Daoy (cell line): ENCODE data around the gene NOS1AP. TPM values are rescaled to one million over a fixed set of nuclear protein-coding genes. Genes with fewer than 3 reads are reported as not detected.

Experiments used
- DNase-seq: peaks from one replicate; pipeline ENCODE4 v3.0.0-alpha.2; 2015; ENCODE audit warnings: low read depth
- total RNA-seq: library from RNA; depleted of rRNA; stranded (reverse); fragments of >200 nt; shearing (Covaris generic); gene quantifications from 2 replicates; pipeline ENCODE4 v1.2.3, GENCODE V29; 2014

The NOS1AP gene
- total RNA-seq, 1 experiment from 2014 or later: 0.06 TPM

GRCh38 chr1:162384601-162385279, 315.2 kb downstream of the NOS1AP start:
- no peak for DNase-seq

DNA sequence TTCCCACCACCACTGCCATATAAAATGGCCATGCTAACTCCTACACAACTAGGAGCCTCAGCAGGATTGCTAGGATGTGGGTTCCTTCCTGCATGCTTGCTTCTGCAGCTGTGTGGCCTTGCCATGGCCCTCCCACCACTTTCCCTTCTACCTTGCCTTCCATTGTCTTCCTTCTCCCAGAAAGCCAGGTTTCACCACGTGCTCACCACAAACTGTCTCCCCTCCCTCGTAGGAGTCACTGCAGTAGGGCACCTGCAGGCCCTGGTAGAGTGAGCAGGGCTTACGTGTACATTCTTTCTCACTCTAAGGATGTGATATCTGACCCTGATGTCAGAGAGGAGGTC, 315.8 kb downstream of the NOS1AP start:
- DNase-seq: no peak

DNA sequence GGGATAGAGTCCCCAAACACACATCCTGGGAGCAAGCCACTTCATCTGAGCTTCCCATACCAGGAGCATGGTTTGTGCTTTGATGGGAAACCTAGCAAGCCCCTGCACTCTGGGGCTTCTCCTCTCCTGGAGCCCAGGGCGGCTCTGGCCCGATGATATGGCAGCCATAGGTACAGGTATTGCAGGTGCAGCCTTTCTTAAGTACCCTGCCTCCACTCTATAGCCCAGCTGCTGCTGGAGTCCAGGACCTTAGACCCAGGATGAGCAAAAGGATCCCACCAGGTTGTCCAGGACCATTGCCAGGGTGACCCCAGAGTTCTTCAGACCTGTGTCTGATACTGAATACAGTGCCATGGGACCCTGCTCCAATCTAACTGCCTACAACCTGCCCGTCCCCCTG, 316.2 kb downstream of the NOS1AP start:
- DNase-seq: no peak

- DNase-seq: no peak
Measured at GRCh38 chr1:162386292-162387225, 317.1 kb downstream of the NOS1AP start.

DNA sequence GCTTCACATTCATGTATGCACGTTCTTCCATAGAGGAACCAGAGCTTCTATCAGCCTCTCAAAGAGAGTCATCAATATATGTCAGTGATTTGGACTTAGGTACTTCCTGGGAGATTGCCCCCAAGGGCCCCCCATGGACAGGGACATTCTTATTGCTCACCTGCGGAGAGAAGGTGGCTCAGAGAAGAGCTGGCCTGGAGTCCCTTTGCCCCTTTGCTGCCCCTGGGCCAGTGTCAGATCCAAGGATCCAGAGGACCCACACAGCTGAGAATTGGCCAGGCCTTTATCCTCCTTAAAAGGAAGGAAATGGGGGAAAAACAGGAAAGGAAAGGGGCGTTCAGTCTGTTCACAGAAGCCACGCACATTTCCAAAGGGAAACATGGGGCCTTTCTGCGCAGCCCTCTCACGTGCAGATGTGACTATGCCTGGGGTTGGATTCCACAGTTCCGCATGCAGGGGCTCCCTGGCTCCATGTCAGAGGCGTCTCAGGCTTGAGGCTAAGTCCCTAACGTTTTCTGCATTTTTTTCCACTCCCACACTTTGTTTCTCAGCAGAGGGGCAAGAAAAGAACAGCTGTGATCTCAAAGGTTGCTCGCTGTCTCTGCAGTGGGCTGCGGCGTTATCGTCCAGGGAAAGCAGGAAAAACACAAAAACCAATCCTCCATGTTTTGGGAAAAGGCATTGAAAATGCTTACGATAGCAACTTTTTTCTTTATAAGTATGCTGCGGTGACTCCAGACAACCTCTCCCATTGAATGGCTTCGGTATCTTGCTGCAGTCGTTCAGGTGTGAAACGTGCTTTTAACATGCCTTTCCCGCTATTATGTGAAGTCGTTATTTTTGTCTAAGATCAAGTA, 318.0 kb downstream of the NOS1AP start:
- DNase-seq: no peak

- DNase-seq: no peak
Measured at GRCh38 chr1:162388083-162388594, 318.6 kb downstream of the NOS1AP start.

GRCh38 chr1:162388615-162389014, 319.1 kb downstream of the NOS1AP start:
- DNase-seq: no peak

GRCh38 chr1:162389021-162389818, 319.7 kb downstream of the NOS1AP start:
- DNase-seq: peak; percentile 29

- no peak for DNase-seq
Measured at GRCh38 chr1:162389971-162390370, 320.5 kb downstream of the NOS1AP start.

DNA sequence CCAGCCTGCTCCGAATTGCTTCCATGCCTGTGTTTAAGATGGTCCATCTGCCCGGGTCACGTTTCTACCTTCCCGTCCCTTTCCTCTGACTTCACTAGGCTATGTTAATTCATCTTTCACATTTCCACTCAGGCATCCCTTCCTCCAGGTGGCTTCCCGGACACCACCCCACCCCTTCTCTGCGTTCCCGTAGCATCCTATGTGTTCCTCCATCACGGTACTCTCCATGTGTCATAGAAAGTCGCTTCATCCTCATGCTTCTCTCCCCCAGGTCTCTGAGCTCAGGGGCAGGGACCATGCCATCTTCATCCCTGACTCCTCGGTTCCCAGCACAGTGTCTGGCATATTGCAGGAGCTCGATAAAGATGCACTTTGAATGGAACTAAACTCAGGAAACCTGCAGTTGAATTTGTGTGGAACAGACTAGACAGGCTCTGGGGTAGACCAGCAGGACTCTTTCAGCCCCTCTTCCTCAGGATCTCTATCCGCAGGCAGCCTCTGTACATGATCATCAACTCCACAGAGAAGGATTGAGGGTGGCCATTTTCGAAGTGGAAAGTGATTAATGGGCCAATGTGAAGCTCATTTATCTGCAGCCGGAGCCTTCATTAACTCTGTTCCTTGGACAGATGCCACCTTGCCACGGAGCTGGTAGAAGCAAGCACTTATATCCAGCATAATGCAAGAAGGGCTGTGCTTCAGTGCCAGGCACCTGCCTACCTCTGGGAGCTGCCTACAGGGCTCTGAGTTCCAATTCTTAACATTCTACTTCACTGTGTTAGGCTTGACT, 321.1 kb downstream of the NOS1AP start:
- DNase-seq: no peak

DNA sequence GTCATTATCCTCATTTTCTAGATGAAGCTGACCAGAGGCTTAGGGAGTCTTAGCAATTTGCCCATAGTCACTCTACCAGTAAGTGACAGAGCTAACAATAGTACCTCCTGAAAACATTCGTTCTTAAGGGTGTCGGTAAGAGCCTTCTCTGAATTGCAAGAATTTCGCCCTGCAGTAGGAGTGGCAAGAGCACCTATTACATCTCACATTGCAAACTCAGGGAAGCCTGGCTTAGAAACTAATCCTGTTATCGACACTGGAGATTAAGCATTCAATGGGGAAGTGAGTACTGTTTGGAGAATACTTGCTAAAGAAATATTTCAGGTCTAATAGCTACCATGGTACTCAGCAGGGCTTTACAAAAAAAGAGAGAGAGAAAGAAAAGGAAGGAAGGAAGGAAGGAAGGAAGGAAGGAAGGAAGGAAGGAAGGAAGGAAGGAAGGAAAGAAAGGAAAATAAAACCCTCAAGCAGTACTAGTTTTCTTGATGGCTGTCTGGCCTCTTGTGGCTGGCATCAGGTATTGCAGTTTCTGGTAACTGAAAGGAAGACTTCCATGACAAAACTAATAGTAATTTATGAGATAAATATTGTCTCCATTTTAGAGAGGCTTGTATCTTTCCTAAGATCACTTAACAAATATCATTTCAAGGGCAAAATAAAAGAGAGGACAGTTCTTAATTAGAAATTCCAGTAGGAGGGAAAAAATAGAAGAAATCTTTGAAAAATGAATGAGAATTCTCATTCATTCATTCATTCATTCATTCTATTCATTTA, 322.5 kb downstream of the NOS1AP start:
- DNase-seq: peak; percentile 56

DNA sequence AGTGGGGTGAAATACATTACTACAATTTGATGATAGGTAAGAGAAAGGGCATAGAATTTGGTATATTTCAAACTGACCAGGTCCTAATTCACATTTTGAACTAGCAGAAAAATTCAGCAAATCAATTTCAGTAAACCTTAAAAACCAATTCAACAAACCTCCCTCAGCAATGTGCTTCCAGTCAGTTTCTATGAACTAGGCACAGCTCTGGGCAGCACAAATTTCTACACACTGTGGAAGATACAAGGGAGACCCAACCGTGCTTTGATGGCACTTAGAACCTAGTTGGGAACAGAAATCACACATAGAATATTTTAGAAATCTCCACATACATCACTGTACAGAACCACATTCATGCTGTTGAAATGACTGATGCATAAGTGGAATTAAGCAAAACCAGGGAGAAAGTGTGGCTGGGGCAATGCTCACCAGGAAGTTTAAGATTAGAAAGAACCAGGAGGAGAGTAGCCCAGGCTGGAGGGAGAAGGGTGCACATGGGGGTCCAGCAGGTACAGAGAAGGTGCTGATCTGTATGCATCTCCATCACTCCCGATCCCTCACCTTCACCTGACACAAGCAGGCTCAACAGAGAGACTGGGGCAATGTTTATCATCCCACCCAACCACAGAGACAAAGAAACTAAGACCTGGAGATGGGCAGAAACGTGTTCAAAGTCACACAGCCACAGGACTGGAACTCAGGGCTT, 326.9 kb downstream of the NOS1AP start:
- no peak for DNase-seq

- DNase-seq: no peak
Measured at GRCh38 chr1:162397039-162397448, 327.6 kb downstream of the NOS1AP start.

DNA sequence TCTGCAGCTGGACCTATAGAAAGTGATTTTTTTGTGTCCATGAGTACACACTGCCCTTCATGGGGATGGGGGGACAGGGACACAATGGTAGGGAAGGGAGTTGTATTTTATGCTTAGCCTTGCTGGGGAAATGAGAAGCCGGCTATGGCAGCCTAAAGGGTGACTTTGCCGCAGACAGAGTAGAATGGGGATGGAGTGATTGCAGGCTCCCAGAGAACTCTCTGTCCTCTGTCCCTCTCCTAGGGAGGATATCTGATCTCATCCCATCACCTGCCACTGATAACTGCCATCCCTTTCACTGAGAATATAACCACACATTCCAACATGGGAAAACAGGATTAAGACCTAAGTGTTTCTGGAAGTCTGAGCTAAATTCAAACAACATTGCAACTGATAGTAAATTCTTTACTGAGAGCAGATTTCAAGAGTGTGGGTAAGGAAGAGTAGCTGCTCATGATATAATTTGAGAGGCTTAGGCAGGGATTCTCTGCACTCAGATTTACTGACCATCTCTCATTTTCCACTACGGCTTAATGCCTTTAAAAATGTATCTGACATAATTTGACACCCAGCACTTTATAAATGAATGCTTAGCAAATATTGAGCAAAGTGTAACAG, 328.6 kb downstream of the NOS1AP start:
- DNase-seq: no peak

GRCh38 chr1:162398999-162399580, 329.6 kb downstream of the NOS1AP start:
- no peak for DNase-seq

DNA sequence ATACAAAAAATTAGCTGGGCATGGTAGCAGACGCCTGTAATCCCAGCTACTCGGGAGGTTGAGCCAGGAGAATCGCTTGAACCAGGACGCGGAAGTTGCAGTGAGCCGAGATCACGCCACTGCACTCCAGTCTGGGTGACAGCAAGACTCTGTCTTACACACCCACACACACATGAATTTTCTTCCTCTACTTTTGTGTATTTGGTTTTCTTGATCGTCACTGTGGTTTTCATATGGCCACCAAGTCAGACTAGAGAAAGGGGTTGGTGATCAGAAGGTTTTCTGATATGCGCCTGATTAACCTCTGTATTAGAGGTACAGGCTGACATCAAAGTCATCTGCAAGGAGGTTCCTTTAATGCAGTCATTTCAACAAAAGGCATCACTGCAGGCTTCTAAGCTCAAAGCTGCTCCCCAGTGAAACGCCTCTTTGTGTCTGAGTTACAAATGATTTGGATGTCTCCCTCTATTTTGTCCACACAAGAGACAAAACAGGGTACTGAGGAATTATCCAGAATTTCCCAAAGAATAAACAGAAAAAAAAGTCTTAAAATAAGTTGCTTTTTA, 331.4 kb downstream of the NOS1AP start:
- no peak for DNase-seq

- DNase-seq: no peak
Measured at GRCh38 chr1:162404550-162405160, 335.2 kb downstream of the NOS1AP start.
